Neural progenitor cell (in vitro differentiated cells): ENCODE results near the gene MFAP1.

Experiments
- CTCF ChIP-seq: fragments of 200-600 bp; sonication (generic); IDR thresholded peaks from 2 replicates; pipeline ENCODE4 v1.5.1; 2017; ENCODE audit warnings: antibody characterized with exemption, mild to moderate bottlenecking
- EZH2phosphoT487 ChIP-seq: fragments of 200-600 bp; sonication (generic); IDR thresholded peaks from 2 replicates; pipeline ENCODE4 v1.6.1; 2017; ENCODE audit warnings: antibody characterized with exemption

GRCh38 chr15:43808960-43809678, 15.4 kb downstream of the MFAP1 start:
- no peak for TF ChIP-seq CTCF
- TF ChIP-seq EZH2phosphoT487: no peak
